Activated CD8-positive, alpha-beta T cell treated with anti-CD3 and anti-CD28 coated beads, Interleukin-2, amount 10 ng/mL, durations not matched to agents 7 days and 5 days (primary cell): Measurements from ENCODE around the gene BRWD1. TPM values are rescaled to one million over a fixed set of nuclear protein-coding genes. Genes with fewer than 3 reads are reported as not detected.

ENCODE experiments used
- ATAC-seq: fragments of 150-1000 bp; cut with Tn5 transposase; one replicate; pipeline ENCODE4 v1.10.0; 2021; ENCODE audit warnings: moderate library complexity
- CTCF ChIA-PET: fragments of 350-600 bp; sonication (Branson Sonifier 250); formaldehyde crosslinking; loops from one replicate; lab custom pipeline; 2021; ENCODE audit warnings: antibody characterized with exemption; lab: Charles Lee
- POLR2A ChIA-PET: fragments of 350-600 bp; sonication (Branson Sonifier 250); formaldehyde crosslinking; loops from one replicate; lab custom pipeline; 2021; ENCODE audit warnings: antibody characterized with exemption; lab: Charles Lee
- DNase-seq: peaks from one replicate; pipeline ENCODE4 v3.0.0-alpha.2; 2020
- H3K27ac Mint-ChIP-seq: one replicate; pipeline ENCODE4 v1.8.0; 2021; ENCODE audit warnings: mild to moderate bottlenecking, mixed read lengths
- H3K27me3 Mint-ChIP-seq: one replicate; pipeline ENCODE4 v1.8.0; 2021; ENCODE audit warnings: low read depth, mixed read lengths
- H3K36me3 Mint-ChIP-seq: one replicate; pipeline ENCODE4 v1.8.0; 2021; ENCODE audit warnings: low read depth, mixed read lengths
- H3K4me1 Mint-ChIP-seq: one replicate; pipeline ENCODE4 v1.8.0; 2021; ENCODE audit warnings: low read depth, mixed read lengths
- H3K4me3 Mint-ChIP-seq: one replicate; pipeline ENCODE4 v1.8.0; 2021; ENCODE audit warnings: mild to moderate bottlenecking, mixed read lengths
- H3K9me3 Mint-ChIP-seq: one replicate; pipeline ENCODE4 v1.8.0; 2022; ENCODE audit warnings: mixed read lengths; ENCODE audit not compliant: insufficient read depth
- total RNA-seq, 2 experiments: library from RNA; stranded (reverse); gene quantifications; one replicate each; pipeline ENCODE4 v1.2.3, GENCODE V29; 2021

The BRWD1 gene
- total RNA-seq, 2 experiments from 2014 or later = 31.9 to 36.0 TPM

GRCh38 chr21:39327727-39328126, 14.3 kb upstream of the BRWD1 start:
- H3K36me3 Mint-ChIP-seq = no peaks in the 10 kb centered on the region
- ATAC-seq (no peak), DNase-seq (no peak)
- ChIA-PET POLR2A (interaction anchor here (0.8 kb wide), 1 partner anchor 13 kb away, joined by 3 read pairs; no protein-coding TSS in a partner anchor), CTCF (no interaction called here)
- H3K9me3 Mint-ChIP-seq = no peaks in the 10 kb centered on the region
- H3K4me3 Mint-ChIP-seq = no peak overlapping the region
- H3K27ac Mint-ChIP-seq = no peak overlapping the region
- no peaks in the 10 kb centered on the region for H3K4me1 Mint-ChIP-seq
- peaks cover 9% of the 10 kb centered on the region for H3K27me3 Mint-ChIP-seq

DNA sequence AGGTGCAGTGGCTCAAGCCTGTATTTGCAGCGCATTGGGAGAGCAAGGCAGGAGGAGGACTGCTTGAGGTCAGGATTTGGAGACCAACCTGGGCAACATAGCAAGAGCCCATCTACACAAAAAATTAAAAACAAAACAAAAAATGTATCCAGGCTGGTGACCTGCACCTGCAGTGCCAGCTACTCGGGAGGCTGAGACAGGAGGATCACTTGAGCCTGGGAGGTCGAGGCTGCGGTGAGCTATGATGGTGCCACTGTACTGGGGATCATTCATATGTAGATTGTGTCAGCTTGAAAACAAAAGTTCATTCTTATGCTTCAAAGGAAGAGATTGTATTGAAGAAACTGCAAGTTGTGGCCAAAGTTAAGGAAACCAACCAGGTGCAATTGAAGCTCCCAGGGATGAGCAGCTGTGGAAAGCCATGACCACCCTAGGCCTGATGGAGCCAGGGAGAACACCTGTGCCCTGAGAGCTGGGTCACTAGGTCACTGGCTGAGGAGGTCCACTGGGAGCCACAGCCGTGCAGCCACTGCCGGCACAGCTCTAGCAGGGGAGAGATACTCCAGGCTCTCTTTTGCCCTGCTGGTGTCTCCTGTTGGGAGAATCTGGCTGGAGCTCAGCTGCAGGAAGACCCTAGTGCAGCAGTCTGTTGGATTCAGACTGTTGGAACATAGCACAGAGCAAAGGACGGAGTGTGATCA, 13.3 kb upstream of the BRWD1 start:
- POLR2A ChIA-PET = interaction anchor here (0.8 kb wide), 1 partner anchor 21 kb away, joined by 4 read pairs; no protein-coding TSS in a partner anchor
- no peak for ATAC-seq

DNA sequence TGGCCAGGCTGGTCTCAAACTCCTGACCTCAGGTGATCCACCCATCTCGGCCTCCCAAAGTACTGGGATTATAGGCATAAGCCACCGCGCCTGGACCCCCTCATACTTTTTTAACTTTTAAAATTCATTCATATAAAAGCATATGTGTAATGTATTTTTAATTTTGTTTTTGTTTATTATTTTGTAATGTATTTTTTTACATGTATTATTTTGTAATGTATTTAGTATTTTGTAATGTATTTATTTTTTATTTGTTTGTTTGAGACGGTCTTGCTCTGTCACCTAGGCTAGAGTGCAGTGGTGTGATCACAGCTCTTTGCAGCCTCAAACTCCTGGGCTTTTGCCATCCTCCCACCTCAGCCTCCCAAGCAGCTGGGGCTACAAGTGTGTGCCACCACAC, 12.0 kb upstream of the BRWD1 start:
- no peak overlapping the region for H3K4me3 Mint-ChIP-seq
- H3K36me3 Mint-ChIP-seq = no peaks in the 10 kb centered on the region
- no peak for DNase-seq
- no peak for ATAC-seq
- ChIA-PET POLR2A (no interaction called here), CTCF (no interaction called here)
- H3K9me3 Mint-ChIP-seq = no peaks in the 10 kb centered on the region
- H3K4me1 Mint-ChIP-seq = no peaks in the 10 kb centered on the region
- no peak overlapping the region for H3K27ac Mint-ChIP-seq
- peaks cover 8% of the 10 kb centered on the region for H3K27me3 Mint-ChIP-seq

More for the DNA sequence above, 13.3 kb upstream of the BRWD1 start:
- H3K4me1 Mint-ChIP-seq = no peaks in the 10 kb centered on the region
- H3K4me3 Mint-ChIP-seq = no peak overlapping the region
- CTCF ChIA-PET = no interaction called here
- no peaks in the 10 kb centered on the region for H3K9me3 Mint-ChIP-seq
- no peak overlapping the region for H3K27ac Mint-ChIP-seq
- H3K27me3 Mint-ChIP-seq = peaks cover 4% of the 10 kb centered on the region
- DNase-seq = no peak
- no peaks in the 10 kb centered on the region for H3K36me3 Mint-ChIP-seq

GRCh38 chr21:39321424-39321823, 8.0 kb upstream of the BRWD1 start:
- Mint-ChIP-seq H3K4me3 (no peak overlapping the region), H3K27ac (no peak overlapping the region)

GRCh38 chr21:39319814-39320332, 6.4 kb upstream of the BRWD1 start:
- H3K4me3 Mint-ChIP-seq = no peak overlapping the region
- CTCF ChIA-PET = no interaction called here
- ATAC-seq (no peak), DNase-seq (no peak)
- H3K36me3 Mint-ChIP-seq = no peaks in the 10 kb centered on the region
- H3K27ac Mint-ChIP-seq = no peak overlapping the region
- H3K4me1 Mint-ChIP-seq = peaks cover 9% of the 10 kb centered on the region
- H3K9me3 Mint-ChIP-seq = no peaks in the 10 kb centered on the region
- POLR2A ChIA-PET = no interaction called here
- H3K27me3 Mint-ChIP-seq = peaks cover 14% of the 10 kb centered on the region

More at GRCh38 chr21:39321424-39321823, 8.0 kb upstream of the BRWD1 start:
- Mint-ChIP-seq H3K9me3 (no peaks in the 10 kb centered on the region), H3K4me1 (no peaks in the 10 kb centered on the region), H3K36me3 (no peaks in the 10 kb centered on the region), H3K27me3 (peaks cover 8% of the 10 kb centered on the region)
- POLR2A ChIA-PET = no interaction called here
- CTCF ChIA-PET = no interaction called here
- ATAC-seq (no peak), DNase-seq (no peak)

DNA sequence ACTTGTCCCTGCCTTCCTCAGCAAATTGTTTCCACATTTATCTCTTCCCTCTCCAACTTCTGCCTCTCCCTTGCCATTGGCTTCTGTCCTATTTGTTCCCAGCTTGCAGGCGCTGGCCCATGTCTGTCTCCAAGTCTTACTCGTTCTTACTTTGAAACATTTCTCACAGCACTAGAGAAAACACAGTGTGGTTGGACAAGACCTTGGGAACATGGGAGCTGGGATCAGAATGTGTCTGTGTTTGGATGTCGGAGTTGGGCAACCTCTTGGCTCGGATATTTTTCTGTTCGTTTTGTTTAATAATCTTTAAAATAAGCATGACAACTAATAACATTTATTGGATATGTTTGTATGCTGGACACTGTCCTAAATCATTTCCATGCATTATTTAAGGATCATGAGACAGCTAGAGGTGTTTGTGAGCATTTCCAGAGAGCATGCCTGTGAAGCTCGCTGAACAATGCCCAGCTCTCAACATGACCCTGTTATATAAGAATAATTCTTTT, 5.9 kb upstream of the BRWD1 start:
- CTCF ChIA-PET = no interaction called here
- Mint-ChIP-seq H3K27ac (no peak overlapping the region), H3K4me3 (no peak overlapping the region), H3K36me3 (no peaks in the 10 kb centered on the region), H3K27me3 (peaks cover 12% of the 10 kb centered on the region), H3K9me3 (no peaks in the 10 kb centered on the region), H3K4me1 (peaks cover 13% of the 10 kb centered on the region)
- ATAC-seq (no peak), DNase-seq (no peak)
- POLR2A ChIA-PET = no interaction called here

DNA sequence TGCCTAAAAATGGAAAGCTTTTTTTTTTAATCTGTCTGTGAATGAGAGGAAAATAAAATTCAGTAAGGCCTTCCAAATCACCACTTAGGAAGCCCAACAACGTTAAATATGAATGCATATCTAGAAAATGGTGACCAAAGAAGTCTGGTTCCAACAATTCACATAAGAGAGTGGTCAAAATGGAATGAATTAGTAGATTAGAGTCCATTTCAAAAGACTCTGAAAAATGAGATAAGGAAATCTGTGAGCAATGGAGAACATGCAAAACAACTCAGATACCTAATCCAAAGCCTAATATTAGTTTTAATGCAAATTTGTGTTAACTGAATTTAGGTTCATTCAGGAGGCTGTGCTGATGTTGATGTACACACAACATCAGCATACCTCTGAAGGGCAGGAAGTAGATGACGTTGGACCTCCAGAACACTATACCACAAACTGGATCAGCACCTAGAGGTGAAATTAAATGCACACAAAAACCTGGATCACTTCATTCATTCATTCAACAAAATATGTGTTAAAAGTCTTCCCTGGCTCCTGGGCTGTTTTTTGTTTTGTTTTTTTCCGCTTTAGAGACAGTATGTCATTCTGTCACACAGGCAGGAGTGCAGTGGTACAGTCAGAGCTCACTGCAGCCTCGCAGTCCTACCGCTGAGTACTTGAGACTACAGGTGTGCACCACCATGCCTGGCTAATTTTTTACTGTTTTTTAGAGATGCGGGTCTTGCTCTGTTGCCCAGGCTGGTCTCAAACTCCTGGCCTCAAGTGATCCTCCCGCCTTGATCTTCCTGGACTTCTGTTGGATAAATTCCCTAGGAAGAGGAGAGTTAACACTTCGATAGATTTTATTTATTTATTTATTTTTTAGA, 4.9 kb upstream of the BRWD1 start:
- no peak for DNase-seq
- peaks cover 16% of the 10 kb centered on the region for H3K4me1 Mint-ChIP-seq
- no peaks in the 10 kb centered on the region for H3K36me3 Mint-ChIP-seq
- no peak for ATAC-seq
- H3K9me3 Mint-ChIP-seq = no peaks in the 10 kb centered on the region
- CTCF ChIA-PET = no interaction called here
- no peak overlapping the region for H3K4me3 Mint-ChIP-seq
- POLR2A ChIA-PET = interaction anchor here (0.6 kb wide), 1 partner anchor 11 kb away, joined by 3 read pairs; no protein-coding TSS in a partner anchor
- no peak overlapping the region for H3K27ac Mint-ChIP-seq
- H3K27me3 Mint-ChIP-seq = peaks cover 12% of the 10 kb centered on the region

DNA sequence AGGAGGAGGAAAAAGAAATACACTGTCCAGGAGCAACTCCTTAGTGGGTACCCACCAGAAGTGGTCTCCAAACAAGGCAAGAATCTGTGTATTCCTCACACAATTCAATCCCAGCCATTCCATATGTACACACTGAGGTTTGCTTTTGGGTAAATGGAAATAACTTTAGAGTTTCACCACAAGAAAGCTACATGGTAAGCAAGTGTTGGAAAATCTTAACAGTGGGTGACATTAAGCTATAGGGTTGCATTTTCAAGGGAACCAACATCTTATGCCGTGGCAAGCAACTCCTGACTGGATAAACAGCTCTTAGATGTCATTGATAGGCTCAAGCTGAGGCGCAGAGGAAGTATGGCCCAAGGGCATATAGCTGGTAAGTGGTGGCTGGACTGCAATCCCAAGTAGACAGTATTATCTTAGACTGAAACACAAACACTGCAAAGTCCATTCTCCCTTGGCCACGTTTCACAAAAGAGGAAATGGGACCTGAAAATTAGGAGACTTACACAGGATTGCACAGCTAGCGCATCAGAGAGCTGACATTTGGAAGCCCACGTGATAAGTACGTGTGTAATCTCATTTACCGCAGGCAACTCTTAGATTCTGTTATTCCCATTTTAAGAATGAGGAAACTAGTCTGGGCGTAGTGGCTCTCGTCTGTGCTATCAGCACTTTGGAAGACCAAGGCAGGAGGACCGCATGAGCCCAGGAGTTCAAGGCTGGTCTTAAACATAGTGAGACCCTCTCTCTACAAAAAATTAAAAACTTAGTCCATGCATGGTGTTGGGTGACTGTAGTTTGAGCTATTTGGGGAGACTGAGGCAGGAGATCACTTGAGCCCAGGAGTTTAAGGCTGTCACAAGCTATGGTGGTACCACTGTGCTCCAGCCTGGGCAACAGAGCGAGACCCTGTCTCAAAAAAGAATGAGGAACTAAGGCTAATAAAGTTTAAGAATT, 4.0 kb upstream of the BRWD1 start:
- H3K36me3 Mint-ChIP-seq = no peaks in the 10 kb centered on the region
- ATAC-seq = no peak
- POLR2A ChIA-PET = no interaction called here
- H3K4me1 Mint-ChIP-seq = peaks cover 16% of the 10 kb centered on the region
- H3K27me3 Mint-ChIP-seq = peaks cover 12% of the 10 kb centered on the region
- H3K4me3 Mint-ChIP-seq = no peak overlapping the region
- DNase-seq = no peak
- CTCF ChIA-PET = no interaction called here
- no peak overlapping the region for H3K27ac Mint-ChIP-seq
- no peaks in the 10 kb centered on the region for H3K9me3 Mint-ChIP-seq

- H3K27me3 Mint-ChIP-seq = peaks cover 12% of the 10 kb centered on the region
- ATAC-seq (no peak), DNase-seq (no peak)
- POLR2A ChIA-PET = no interaction called here
- H3K4me3 Mint-ChIP-seq = no peak overlapping the region
- no peak overlapping the region for H3K27ac Mint-ChIP-seq
- H3K36me3 Mint-ChIP-seq = peaks cover 6% of the 10 kb centered on the region
- H3K9me3 Mint-ChIP-seq = no peaks in the 10 kb centered on the region
- peaks cover 22% of the 10 kb centered on the region for H3K4me1 Mint-ChIP-seq
- CTCF ChIA-PET = no interaction called here
Measured at GRCh38 chr21:39316729-39317128, 3.3 kb upstream of the BRWD1 start.

- Mint-ChIP-seq H3K9me3 (no peaks in the 10 kb centered on the region), H3K36me3 (peaks cover 11% of the 10 kb centered on the region), H3K4me3 (no peak overlapping the region), H3K27ac (no peak overlapping the region), H3K27me3 (peaks cover 8% of the 10 kb centered on the region), H3K4me1 (peaks cover 28% of the 10 kb centered on the region)
- ATAC-seq = no peak
- POLR2A ChIA-PET = interaction anchor here (1.5 to 4.6 kb wide), 3 partner anchors 32 to 132 kb away, joined by 3 to 77 read pairs (median 23); partner anchors contain the start of genes HMGN1 and PSMG1
- DNase-seq = no peak
- CTCF ChIA-PET = interaction anchor here (0.9 to 1.2 kb wide), 2 partner anchors 15 to 72 kb away, joined by 3 to 4 read pairs; no protein-coding TSS in a partner anchor
Measured at GRCh38 chr21:39315603-39316445, 2.4 kb upstream of the BRWD1 start.
